ENCODE data around the gene FTO. TPM values are rescaled to one million over a fixed set of nuclear protein-coding genes. Genes with fewer than 3 reads are reported as not detected.

Gene FTO
- total RNA-seq, 2 donors from 2014 or later: 72.7 to 73.6 TPM

DNA sequence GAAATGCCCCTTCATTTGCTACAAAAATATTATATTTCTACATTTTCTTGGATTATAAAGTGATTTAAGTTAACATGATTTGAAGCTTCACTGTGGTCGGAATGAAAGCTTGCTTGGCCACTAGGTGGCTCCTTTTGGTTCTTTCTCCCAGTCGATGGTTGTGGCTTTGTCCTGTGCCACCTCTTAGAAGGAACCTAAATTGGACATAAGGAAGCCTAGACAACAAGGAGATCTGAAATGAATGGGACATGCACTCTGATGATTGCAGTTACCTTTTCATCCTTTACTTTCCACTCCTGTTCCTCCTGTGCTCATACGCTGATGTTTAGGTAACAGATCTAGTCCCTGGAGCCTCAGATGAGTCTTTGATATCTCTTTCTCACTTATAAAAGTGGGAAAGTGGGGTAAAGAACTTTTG lies 39.2 kb downstream of the FTO start:
- Histone ChIP-seq H3K27ac (no peak overlapping the region), H3K9me3 (no peaks in the 10 kb centered on the region), H3K36me3 (no peaks in the 10 kb centered on the region), H3K27me3 (replicated peaks; ENCODE audit: insufficient read depth) (no peaks in the 10 kb centered on the region), H3K4me1 (replicated peaks) (no peaks in the 10 kb centered on the region), H3K4me3 (no peak overlapping the region)
- intact Hi-C loops (cut with DNase I): no loop called here
- no peak for DNase-seq (ENCODE audit: low spot score)
- TF ChIP-seq POLR2A (IDR thresholded peaks at IDR 0.05): no peak
- TF ChIP-seq, protein P1, sequence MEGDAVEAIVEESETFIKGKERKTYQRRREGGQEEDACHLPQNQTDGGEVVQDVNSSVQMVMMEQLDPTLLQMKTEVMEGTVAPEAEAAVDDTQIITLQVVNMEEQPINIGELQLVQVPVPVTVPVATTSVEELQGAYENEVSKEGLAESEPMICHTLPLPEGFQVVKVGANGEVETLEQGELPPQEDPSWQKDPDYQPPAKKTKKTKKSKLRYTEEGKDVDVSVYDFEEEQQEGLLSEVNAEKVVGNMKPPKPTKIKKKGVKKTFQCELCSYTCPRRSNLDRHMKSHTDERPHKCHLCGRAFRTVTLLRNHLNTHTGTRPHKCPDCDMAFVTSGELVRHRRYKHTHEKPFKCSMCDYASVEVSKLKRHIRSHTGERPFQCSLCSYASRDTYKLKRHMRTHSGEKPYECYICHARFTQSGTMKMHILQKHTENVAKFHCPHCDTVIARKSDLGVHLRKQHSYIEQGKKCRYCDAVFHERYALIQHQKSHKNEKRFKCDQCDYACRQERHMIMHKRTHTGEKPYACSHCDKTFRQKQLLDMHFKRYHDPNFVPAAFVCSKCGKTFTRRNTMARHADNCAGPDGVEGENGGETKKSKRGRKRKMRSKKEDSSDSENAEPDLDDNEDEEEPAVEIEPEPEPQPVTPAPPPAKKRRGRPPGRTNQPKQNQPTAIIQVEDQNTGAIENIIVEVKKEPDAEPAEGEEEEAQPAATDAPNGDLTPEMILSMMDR (IDR thresholded peaks at IDR 0.05): peak in 3 of 4 experiments; percentile 15 to 29 (median 25)
- WGBS: 82% methylated on average over 3 of the region's 3 CpGs

DNA sequence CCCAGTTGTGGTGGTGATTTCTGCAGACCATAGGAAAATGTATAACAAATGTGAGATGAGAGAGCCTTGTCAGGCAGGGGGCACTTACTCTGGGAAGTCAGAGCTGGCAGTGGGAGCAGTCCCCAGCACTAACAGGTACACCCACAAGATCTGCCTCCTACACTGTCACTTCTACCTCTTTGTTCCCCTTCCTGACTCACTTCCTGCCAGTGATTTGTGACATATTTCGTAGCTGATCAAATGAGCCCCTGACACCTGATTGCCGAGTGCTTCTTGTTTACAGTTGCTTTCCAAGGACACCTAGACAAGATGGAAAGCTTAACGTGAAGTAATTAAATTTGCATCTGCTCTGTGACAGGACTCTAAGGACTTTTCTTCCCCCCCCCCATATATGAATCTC lies 40.5 kb downstream of the FTO start:
- 35% methylated on average over 3 of the region's 3 CpGs for WGBS
- intact Hi-C loops (cut with DNase I): no loop called here
- H3K27me3 ChIP-seq (replicated peaks; ENCODE audit: insufficient read depth): no peaks in the 10 kb centered on the region
- no peak for DNase-seq (ENCODE audit: low spot score)
- H3K9me3 ChIP-seq: no peaks in the 10 kb centered on the region
- no peak overlapping the region for H3K27ac ChIP-seq
- no peak overlapping the region for H3K4me3 ChIP-seq
- H3K4me1 ChIP-seq (replicated peaks): no peaks in the 10 kb centered on the region
- H3K36me3 ChIP-seq: no peaks in the 10 kb centered on the region
- no peak for TF ChIP-seq POLR2AphosphoS5 (IDR thresholded peaks at IDR 0.05)
- TF ChIP-seq POLR2A (IDR thresholded peaks at IDR 0.05): no peak
- TF ChIP-seq, protein P1 (IDR thresholded peaks at IDR 0.05): no peak

DNA sequence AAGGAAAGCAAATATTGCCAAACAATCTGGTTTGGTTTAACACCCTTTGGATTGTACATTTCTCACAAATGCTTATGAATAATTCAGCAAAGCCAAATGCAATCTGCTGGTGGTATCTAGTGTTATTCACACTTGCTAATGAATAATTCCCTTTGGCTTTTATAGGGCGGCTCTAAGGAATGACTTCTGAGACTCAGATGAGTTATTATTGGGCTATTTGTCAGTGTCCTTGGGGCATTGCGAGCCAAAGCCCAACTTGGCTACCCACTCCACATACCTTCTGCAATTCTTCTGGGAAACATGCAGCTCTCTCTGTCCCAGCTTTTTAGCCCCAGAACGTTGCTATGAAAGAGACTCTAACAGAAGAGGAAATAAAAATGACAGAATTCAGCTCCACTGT lies 41.1 kb downstream of the FTO start:
- Histone ChIP-seq H3K27ac (no peak overlapping the region), H3K27me3 (replicated peaks; ENCODE audit: insufficient read depth) (no peaks in the 10 kb centered on the region), H3K9me3 (no peaks in the 10 kb centered on the region), H3K4me3 (no peak overlapping the region), H3K4me1 (replicated peaks) (no peaks in the 10 kb centered on the region), H3K36me3 (no peaks in the 10 kb centered on the region)
- intact Hi-C loops (cut with DNase I): no loop called here
- WGBS: 12% methylated on average over 3 of the region's 3 CpGs
- TF ChIP-seq, protein P1 (IDR thresholded peaks at IDR 0.05): no peak
- TF ChIP-seq POLR2A (IDR thresholded peaks at IDR 0.05) (no peak), POLR2AphosphoS5 (IDR thresholded peaks at IDR 0.05) (no peak)
- DNase-seq (ENCODE audit: low spot score): no peak

DNA sequence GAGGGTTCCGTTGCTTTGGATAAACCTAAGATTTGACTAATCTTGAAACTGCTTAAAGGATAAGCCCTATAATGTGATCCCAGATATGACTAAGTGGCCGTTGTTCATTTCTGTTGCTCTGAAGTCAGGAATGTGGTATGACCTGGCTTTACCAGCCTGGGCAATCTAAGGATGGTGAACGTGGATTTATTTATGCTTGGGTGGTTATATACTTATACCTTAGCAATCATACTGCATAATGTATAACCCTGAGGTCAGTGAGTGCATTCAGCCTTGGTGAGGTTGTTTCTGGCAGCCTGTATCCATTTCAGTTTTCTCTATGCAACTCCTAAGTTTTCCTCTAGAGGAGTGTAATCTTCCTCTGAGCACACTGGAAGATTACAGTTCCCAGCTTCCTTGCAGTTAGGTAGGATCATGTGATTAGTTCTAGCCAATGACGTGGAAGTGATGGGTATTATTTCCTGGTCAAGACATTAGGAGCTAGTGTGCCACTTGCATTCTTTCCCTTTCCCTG lies 41.9 kb downstream of the FTO start:
- Histone ChIP-seq H3K27me3 (replicated peaks; ENCODE audit: insufficient read depth) (no peaks in the 10 kb centered on the region), H3K9me3 (no peaks in the 10 kb centered on the region), H3K4me1 (replicated peaks) (no peaks in the 10 kb centered on the region), H3K27ac (no peak overlapping the region), H3K4me3 (no peak overlapping the region), H3K36me3 (no peaks in the 10 kb centered on the region)
- WGBS: 76% methylated on average over 4 of the region's 4 CpGs
- TF ChIP-seq POLR2AphosphoS5 (IDR thresholded peaks at IDR 0.05) (no peak), POLR2A (IDR thresholded peaks at IDR 0.05) (no peak)
- TF ChIP-seq, protein P1 (IDR thresholded peaks at IDR 0.05): no peak
- no peak for DNase-seq (ENCODE audit: low spot score)
- intact Hi-C loops (cut with DNase I): no loop called here

DNA sequence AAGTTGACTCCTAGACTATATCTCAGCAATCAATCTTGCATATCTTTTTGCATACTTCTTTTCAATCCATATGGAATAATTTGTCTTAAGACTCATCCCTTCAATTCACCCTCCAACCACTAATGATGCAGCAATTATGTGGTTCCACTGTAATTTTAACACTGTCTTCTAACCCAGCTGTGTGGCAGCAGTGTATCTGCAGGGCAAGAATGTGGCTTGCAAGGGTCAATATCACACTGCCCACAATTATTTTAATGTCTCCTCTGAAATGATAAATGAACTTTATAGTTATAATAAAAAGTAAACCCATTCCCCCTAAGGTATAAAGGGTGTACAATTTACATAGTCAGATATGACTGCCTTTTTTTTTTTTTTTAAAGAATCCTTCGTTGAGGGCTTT lies 48.6 kb downstream of the FTO start:
- 66% methylated on average over 1 of the region's 1 CpG for WGBS
- no peak overlapping the region for H3K27ac ChIP-seq
- no peaks in the 10 kb centered on the region for H3K4me1 ChIP-seq (replicated peaks)
- no peak for DNase-seq (ENCODE audit: low spot score)
- H3K36me3 ChIP-seq: no peaks in the 10 kb centered on the region
- intact Hi-C loops (cut with DNase I): no loop called here
- H3K9me3 ChIP-seq: no peaks in the 10 kb centered on the region
- TF ChIP-seq POLR2A (IDR thresholded peaks at IDR 0.05) (no peak), POLR2AphosphoS5 (IDR thresholded peaks at IDR 0.05) (no peak)
- TF ChIP-seq, protein P1 (IDR thresholded peaks at IDR 0.05): no peak
- no peaks in the 10 kb centered on the region for H3K27me3 ChIP-seq (replicated peaks; ENCODE audit: insufficient read depth)
- H3K4me3 ChIP-seq: no peak overlapping the region

Measured in prostate gland (tissue), 2 donors.